ENCODE results near the gene PFKL.

The PFKL gene

DNA sequence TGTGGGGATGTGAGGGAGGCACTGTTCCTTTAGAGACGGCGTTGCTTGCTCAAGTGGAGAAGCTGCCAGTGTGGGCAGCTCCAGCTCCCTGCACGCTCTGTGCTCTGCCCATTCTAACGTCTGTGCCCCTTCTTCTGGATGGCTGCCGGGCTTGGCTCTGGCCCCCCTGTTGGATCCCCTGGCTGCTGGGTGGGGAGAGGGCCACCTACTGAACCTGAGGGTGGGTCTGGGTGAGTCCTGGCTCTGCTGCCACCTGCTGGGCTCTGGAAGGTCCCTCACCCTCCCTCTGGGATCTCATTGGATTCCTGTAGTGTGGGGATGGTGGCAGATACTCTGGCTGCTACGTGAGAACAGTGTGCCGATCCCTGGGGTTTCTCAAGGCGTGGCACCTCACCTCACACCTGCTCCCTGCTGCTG is 5.0 kb downstream of the PFKL start:
- TF ChIP-seq, protein P1, sequence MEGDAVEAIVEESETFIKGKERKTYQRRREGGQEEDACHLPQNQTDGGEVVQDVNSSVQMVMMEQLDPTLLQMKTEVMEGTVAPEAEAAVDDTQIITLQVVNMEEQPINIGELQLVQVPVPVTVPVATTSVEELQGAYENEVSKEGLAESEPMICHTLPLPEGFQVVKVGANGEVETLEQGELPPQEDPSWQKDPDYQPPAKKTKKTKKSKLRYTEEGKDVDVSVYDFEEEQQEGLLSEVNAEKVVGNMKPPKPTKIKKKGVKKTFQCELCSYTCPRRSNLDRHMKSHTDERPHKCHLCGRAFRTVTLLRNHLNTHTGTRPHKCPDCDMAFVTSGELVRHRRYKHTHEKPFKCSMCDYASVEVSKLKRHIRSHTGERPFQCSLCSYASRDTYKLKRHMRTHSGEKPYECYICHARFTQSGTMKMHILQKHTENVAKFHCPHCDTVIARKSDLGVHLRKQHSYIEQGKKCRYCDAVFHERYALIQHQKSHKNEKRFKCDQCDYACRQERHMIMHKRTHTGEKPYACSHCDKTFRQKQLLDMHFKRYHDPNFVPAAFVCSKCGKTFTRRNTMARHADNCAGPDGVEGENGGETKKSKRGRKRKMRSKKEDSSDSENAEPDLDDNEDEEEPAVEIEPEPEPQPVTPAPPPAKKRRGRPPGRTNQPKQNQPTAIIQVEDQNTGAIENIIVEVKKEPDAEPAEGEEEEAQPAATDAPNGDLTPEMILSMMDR (IDR thresholded peaks at IDR 0.05) = peak; percentile 72

DNA sequence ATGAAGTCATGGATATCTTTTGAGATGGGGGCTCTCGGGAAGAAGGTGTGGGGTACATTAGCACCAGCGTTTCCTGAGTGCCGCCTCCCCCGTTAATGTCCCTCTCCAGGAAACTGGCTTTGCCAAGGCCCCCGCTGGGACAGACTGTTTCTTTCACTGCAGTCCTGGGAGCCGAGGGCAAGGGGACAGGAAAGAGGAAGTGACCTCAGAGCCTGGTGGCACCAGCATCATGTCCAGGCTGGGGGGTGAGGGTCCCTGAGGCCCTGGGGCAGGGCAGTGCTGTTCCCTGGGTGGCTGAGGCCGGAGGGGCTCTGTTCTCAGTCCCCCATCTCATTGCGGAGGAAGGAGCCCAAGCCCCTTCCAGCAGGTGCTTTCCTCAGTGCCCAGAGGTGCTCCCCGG is 5.8 kb downstream of the PFKL start:
- TF ChIP-seq, protein P1 (IDR thresholded peaks at IDR 0.05) = no peak

DNA sequence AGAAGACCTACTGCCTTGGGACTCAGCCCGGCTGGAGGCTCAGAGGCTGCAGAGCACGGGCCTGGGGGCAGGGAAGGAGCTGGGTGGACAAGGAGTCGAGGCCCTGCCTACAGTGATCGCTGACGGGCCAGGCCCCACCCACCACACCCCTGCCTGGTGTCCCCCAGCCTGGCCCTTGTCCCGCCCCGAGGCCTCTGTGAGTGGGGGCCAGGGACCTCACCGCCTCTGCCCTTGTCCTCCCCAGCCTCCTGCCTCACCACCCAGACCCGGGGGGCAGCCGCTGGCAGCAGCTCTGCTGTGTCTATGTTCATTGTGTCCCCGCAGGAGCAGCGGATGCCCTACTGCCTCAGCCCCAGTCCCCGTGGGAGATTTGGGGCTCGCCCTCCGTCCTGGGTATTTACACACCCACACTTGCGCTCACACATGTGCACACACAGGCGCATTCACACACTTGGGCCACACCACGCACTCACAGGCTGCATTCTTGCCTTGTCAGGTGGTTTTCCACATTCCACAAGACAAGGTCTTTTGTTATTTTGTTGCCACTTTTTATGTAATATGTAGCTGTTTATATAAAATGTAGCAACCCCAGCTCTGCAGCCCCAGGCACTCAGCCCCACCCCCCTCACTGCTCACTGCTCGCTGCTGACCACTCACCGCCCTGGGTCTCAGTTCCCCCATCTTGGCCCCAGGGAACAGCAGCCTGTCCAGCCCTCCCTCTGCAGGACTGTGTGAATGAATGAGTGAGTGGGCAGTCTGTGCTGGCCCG is 7.3 kb downstream of the PFKL start:
- TF ChIP-seq, protein P1 (IDR thresholded peaks at IDR 0.05) = no peak

DNA sequence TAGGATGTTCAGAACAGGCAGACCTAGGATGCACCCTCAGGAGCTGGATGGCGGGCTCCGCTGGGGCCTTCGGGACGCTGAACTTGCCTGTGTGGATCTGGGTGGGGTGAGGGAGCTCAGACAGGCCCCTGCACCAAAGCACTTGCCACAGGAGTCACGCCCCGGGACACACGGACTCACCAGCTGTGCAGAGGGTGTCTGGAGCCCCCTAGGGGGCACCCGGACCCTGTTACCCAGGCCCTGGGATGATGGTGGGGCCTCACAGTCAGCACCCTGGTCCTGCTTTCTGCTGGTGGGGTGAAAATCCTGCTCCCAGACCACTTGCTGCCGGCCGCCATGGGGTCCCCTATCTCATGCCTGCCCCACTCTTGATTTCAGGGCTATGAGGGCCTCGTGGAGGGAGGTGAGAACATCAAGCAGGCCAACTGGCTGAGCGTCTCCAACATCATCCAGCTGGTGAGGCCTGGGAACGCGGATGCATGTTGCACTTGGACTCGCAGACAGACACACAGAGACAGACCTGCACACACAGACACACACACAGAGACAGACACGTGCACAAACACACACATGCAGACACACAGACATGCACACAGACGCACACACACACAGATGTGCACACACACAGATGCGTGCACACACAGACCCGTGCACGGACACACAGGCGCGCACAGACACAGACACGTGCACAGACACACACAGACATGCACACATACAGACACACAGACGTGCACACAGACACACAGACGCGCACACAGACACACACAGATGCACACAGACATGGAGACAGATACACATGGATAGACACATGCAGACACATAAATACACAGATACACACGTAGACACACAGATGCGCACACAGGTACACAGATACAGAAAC is 11.0 kb downstream of the PFKL start:
- TF ChIP-seq, protein P1 (IDR thresholded peaks at IDR 0.05) = no peak

DNA sequence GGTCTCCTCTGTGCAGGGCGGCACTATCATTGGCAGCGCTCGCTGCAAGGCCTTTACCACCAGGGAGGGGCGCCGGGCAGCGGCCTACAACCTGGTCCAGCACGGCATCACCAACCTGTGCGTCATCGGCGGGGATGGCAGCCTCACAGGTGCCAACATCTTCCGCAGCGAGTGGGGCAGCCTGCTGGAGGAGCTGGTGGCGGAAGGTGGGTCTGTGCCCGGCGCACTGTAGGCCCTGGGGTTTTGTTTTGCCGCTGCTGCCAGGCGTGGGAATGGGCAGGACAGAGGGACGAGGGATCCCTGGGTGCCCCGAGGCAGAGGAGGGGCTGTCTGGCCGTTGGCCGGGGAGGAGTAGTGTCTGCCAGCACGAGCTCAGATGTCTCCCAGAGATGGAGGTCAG is 12.2 kb downstream of the PFKL start:
- TF ChIP-seq, protein P1 (IDR thresholded peaks at IDR 0.05) = no peak

DNA sequence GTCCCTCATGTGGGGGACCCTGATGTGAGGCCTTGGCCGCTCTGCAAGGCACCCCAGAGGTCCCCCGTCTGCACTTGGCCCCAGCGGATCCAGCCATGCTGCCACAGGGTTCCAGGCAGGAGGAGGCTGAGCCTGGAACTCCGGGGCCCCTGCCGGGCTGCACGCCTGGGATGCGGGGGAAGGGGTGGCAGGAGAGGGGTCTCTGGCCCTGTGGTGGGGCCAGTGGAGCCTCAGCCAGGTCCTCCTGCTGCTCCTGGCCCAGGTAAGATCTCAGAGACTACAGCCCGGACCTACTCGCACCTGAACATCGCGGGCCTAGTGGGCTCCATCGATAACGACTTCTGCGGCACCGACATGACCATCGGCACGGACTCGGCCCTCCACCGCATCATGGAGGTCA is 12.9 kb downstream of the PFKL start:
- TF ChIP-seq, protein P1 (IDR thresholded peaks at IDR 0.05) = no peak

DNA sequence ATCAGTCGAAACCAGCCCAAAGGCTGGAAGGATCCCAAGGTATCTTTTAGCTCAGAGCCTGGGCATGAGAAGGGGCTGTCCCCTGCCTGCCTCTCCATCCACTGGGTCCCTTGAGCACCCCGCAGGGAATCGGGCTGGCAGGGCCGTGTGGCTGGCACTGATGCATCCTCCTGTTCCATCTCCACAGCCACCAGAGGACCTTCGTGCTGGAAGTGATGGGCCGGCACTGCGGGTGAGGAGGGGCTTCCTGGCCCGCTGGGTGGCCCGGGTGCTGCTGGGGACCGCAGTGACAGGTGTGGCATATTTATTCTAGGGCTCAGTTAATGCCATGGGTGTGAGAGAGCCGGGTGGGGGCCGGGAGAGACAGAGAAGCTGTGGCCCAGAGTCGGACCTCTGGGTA is 13.6 kb downstream of the PFKL start:
- TF ChIP-seq, protein P1 (IDR thresholded peaks at IDR 0.05) = no peak

Measured in LNCAP (cell line).